Measurements from ENCODE around the gene ATP2B1. TPM values are rescaled to one million over a fixed set of nuclear protein-coding genes. Genes with fewer than 3 reads are reported as not detected.

ATP2B1 gene
- total and polyA plus RNA-seq, 7 experiments from 2014 or later, result 11.0 to 101 (median 43.3) TPM

DNA sequence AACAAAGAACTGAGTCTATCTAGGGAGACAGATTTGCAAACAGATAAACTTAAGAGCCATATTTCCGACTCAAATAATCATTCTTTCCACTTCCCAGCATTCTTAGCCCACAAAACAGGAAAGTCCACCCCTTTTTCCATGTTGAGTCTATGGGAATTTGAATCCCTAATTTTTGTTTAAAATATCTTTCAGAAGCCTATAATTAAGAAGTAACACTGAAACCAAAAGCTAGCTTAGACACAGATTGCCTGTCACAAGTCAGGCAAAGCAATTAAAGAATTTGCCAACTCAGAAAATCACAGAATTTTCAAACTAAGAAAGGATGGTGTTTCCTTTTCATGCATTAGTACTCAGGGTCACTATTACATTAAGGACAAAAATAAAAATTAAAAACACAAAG, 17.0 kb downstream of the ATP2B1 start:
- no peak overlapping the region for H3K27ac Mint-ChIP-seq
- no peaks in the 10 kb centered on the region for H3K27me3 ChIP-seq (ENCODE audit: control insufficient read depth in 2 of 2, insufficient read depth in 2 of 2, low read length in 2 of 2)
- ChIA-PET CTCF (no interaction called here), POLR2A (no interaction called here)
- H3K9me3 Mint-ChIP-seq, result no peaks in the 10 kb centered on the region
- no peak for DNase-seq
- no peaks in the 10 kb centered on the region for H3K36me3 ChIP-seq (ENCODE audit: control insufficient read depth in 2 of 3, insufficient read depth in 3 of 3, low read length in 3 of 3)
- H3K4me3 Mint-ChIP-seq, result peak overlapping the region in 1 of 10 donors; percentile 50
- no peaks in the 10 kb centered on the region for H3K9me3 ChIP-seq (ENCODE audit: control insufficient read depth in 2 of 3, low read length in 3 of 3)
- peaks cover 0 to 4% (median 0%) of the 10 kb centered on the region in 5 donors for H3K36me3 Mint-ChIP-seq
- peaks cover 4 to 79% (median 73%) of the 10 kb centered on the region in 7 donors for H3K4me1 Mint-ChIP-seq
- no peak overlapping the region for H3K27ac ChIP-seq (ENCODE audit: low read depth, low read length)
- no peaks in the 10 kb centered on the region for H3K27me3 Mint-ChIP-seq
- peaks cover 6 to 19% of the 10 kb centered on the region in 2 donors for H3K4me1 ChIP-seq (ENCODE audit: control insufficient read depth in 2 of 2, insufficient read depth in 2 of 2, low read length in 2 of 2)
- no peak overlapping the region for H3K4me3 ChIP-seq (ENCODE audit: low read length)
- no peak for ATAC-seq
- intact Hi-C loops (cut with micrococcal nuclease), result loop anchor here in 1 of 2 donors (2.0 kb wide), 2 partner anchors 13 to 15 kb away; no protein-coding TSS in a partner anchor

DNA sequence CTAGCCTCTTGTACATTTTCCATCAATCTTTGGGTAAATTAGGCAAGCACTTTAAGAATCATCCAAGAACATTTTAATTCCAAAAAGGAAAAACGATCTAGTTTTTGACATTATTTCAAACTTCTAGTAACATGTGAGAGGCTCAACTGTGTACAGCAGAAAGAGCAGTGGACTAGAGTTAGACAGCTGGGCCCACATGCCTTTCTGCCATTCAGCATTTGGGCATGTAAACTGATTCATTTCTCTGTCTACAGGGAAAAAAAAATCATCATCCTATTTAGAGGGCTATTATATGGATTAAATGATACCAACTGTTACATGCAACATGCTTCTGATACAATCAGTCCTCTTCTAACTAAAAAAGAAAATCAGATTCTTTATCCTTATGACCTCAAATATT, 17.7 kb downstream of the ATP2B1 start:
- Histone ChIP-seq H3K36me3 (ENCODE audit: control insufficient read depth in 2 of 3, insufficient read depth in 3 of 3, low read length in 3 of 3) (no peaks in the 10 kb centered on the region), H3K27me3 (ENCODE audit: control insufficient read depth in 2 of 2, insufficient read depth in 2 of 2, low read length in 2 of 2) (no peaks in the 10 kb centered on the region), H3K4me1 (ENCODE audit: control insufficient read depth in 2 of 2, insufficient read depth in 2 of 2, low read length in 2 of 2) (peaks cover 6 to 12% of the 10 kb centered on the region in 2 donors), H3K4me3 (ENCODE audit: low read length) (no peak overlapping the region), H3K27ac (ENCODE audit: low read depth, low read length) (no peak overlapping the region), H3K9me3 (ENCODE audit: control insufficient read depth in 2 of 3, low read length in 3 of 3) (no peaks in the 10 kb centered on the region)
- intact Hi-C loops (cut with micrococcal nuclease), result loop anchor here in 1 of 2 donors (2.0 kb wide), 2 partner anchors 14 kb away; no protein-coding TSS in a partner anchor
- Mint-ChIP-seq H3K9me3 (peaks cover 0 to 2% (median 0%) of the 10 kb centered on the region in 11 donors), H3K27ac (peak overlapping the region in 1 of 9 donors; percentile 55), H3K36me3 (peaks cover 0 to 8% (median 0%) of the 10 kb centered on the region in 5 donors), H3K4me3 (no peak overlapping the region), H3K4me1 (peaks cover 2 to 79% (median 70%) of the 10 kb centered on the region in 7 donors), H3K27me3 (no peaks in the 10 kb centered on the region)
- ChIA-PET POLR2A (no interaction called here), CTCF (no interaction called here)
- DNase-seq, result no peak
- no peak for ATAC-seq

DNA sequence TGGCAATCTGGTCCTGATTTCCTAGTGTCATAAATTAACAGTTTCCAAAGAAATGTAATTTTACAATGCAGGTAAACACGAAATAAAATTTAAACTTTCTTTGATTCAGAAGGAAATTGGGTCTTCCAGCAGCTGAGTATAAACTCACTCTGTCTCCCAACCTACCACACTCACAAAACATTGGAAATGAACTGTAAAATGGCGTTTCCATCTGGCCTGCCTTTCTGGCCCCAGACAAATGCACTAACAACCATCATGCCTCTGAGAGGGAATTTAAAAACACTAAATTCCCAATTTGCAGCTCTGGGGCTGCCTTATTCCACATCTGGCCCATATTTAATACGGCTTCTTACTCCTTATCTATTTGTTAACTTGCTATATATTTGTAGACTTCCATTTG, 19.3 kb downstream of the ATP2B1 start:
- Mint-ChIP-seq H3K27me3 (no peaks in the 10 kb centered on the region), H3K27ac (peak overlapping the region in 1 of 9 donors; percentile 78), H3K4me1 (peaks cover 0 to 78% (median 76%) of the 10 kb centered on the region in 7 donors), H3K36me3 (peaks cover 0 to 13% (median 8%) of the 10 kb centered on the region in 5 donors), H3K9me3 (peaks cover 0 to 5% (median 0%) of the 10 kb centered on the region in 11 donors), H3K4me3 (peak overlapping the region in 4 of 10 donors; percentile 0 to 47 (median 34))
- ATAC-seq, result no peak
- no peak for DNase-seq
- Histone ChIP-seq H3K4me1 (ENCODE audit: control insufficient read depth in 2 of 2, insufficient read depth in 2 of 2, low read length in 2 of 2) (peaks cover 6 to 12% of the 10 kb centered on the region in 2 donors), H3K36me3 (ENCODE audit: control insufficient read depth in 2 of 3, insufficient read depth in 3 of 3, low read length in 3 of 3) (no peaks in the 10 kb centered on the region), H3K4me3 (ENCODE audit: low read length) (no peak overlapping the region), H3K27ac (ENCODE audit: low read depth, low read length) (no peak overlapping the region), H3K9me3 (ENCODE audit: control insufficient read depth in 2 of 3, low read length in 3 of 3) (no peaks in the 10 kb centered on the region), H3K27me3 (ENCODE audit: control insufficient read depth in 2 of 2, insufficient read depth in 2 of 2, low read length in 2 of 2) (no peaks in the 10 kb centered on the region)
- ChIA-PET POLR2A (no interaction called here), CTCF (no interaction called here)
- intact Hi-C loops (cut with micrococcal nuclease), result no loop called here

GRCh38 chr12:89686311-89686710, 22.3 kb downstream of the ATP2B1 start:
- ATAC-seq (no peak), DNase-seq (no peak)
- Histone ChIP-seq H3K4me1 (ENCODE audit: control insufficient read depth in 2 of 2, insufficient read depth in 2 of 2, low read length in 2 of 2) (peaks cover 6 to 12% of the 10 kb centered on the region in 2 donors), H3K27ac (ENCODE audit: low read depth, low read length) (no peak overlapping the region), H3K9me3 (ENCODE audit: control insufficient read depth in 2 of 3, low read length in 3 of 3) (no peaks in the 10 kb centered on the region), H3K27me3 (ENCODE audit: control insufficient read depth in 2 of 2, insufficient read depth in 2 of 2, low read length in 2 of 2) (no peaks in the 10 kb centered on the region), H3K4me3 (ENCODE audit: low read length) (no peak overlapping the region), H3K36me3 (ENCODE audit: control insufficient read depth in 2 of 3, insufficient read depth in 3 of 3, low read length in 3 of 3) (no peaks in the 10 kb centered on the region)
- H3K36me3 Mint-ChIP-seq, result peaks cover 0 to 35% (median 25%) of the 10 kb centered on the region in 5 donors
- H3K27ac Mint-ChIP-seq, result peak overlapping the region in 2 of 9 donors; percentile 43 to 53
- peaks cover 0 to 24% (median 12%) of the 10 kb centered on the region in 11 donors for H3K9me3 Mint-ChIP-seq
- intact Hi-C loops (cut with micrococcal nuclease), result no loop called here
- no peaks in the 10 kb centered on the region for H3K27me3 Mint-ChIP-seq
- peaks cover 0 to 70% (median 53%) of the 10 kb centered on the region in 7 donors for H3K4me1 Mint-ChIP-seq
- ChIA-PET CTCF (no interaction called here), POLR2A (no interaction called here)
- H3K4me3 Mint-ChIP-seq, result no peak overlapping the region

- peaks cover 6 to 9% of the 10 kb centered on the region in 2 donors for H3K4me1 ChIP-seq (ENCODE audit: control insufficient read depth in 2 of 2, insufficient read depth in 2 of 2, low read length in 2 of 2)
- H3K27ac Mint-ChIP-seq, result peak overlapping the region in 1 of 9 donors; percentile 15
- ATAC-seq (peak; percentile 4), DNase-seq (no peak)
- no peak overlapping the region for H3K4me3 Mint-ChIP-seq
- ChIA-PET CTCF (no interaction called here), POLR2A (interaction anchor here (0.6 kb wide), 1 partner anchor 616 kb away, joined by 3 read pairs; no protein-coding TSS in a partner anchor)
- H3K9me3 Mint-ChIP-seq, result peaks cover 0 to 32% (median 18%) of the 10 kb centered on the region in 11 donors
- peaks cover 0 to 4% (median 0%) of the 10 kb centered on the region in 3 experiments for H3K9me3 ChIP-seq (ENCODE audit: control insufficient read depth in 2 of 3, low read length in 3 of 3)
- H3K36me3 ChIP-seq (ENCODE audit: control insufficient read depth in 2 of 3, insufficient read depth in 3 of 3, low read length in 3 of 3), result no peaks in the 10 kb centered on the region
- no peak overlapping the region for H3K27ac ChIP-seq (ENCODE audit: low read depth, low read length)
- H3K36me3 Mint-ChIP-seq, result peaks cover 5 to 42% (median 32%) of the 10 kb centered on the region in 5 donors
- peaks cover 0 to 66% (median 45%) of the 10 kb centered on the region in 7 donors for H3K4me1 Mint-ChIP-seq
- intact Hi-C loops (cut with micrococcal nuclease), result no loop called here
- H3K27me3 ChIP-seq (ENCODE audit: control insufficient read depth in 2 of 2, insufficient read depth in 2 of 2, low read length in 2 of 2), result no peaks in the 10 kb centered on the region
- no peak overlapping the region for H3K4me3 ChIP-seq (ENCODE audit: low read length)
- no peaks in the 10 kb centered on the region for H3K27me3 Mint-ChIP-seq
These were observed 23.2 kb downstream of the ATP2B1 start for GRCh38 chr12:89685363-89685972.

- H3K27ac ChIP-seq (ENCODE audit: low read depth, low read length), result no peak overlapping the region
- peaks cover 0 to 5% (median 0%) of the 10 kb centered on the region in 3 experiments for H3K9me3 ChIP-seq (ENCODE audit: control insufficient read depth in 2 of 3, low read length in 3 of 3)
- no peak overlapping the region for H3K4me3 ChIP-seq (ENCODE audit: low read length)
- H3K4me3 Mint-ChIP-seq, result no peak overlapping the region
- ChIA-PET POLR2A (interaction anchor here (0.8 to 0.9 kb wide), 2 partner anchors 180 to 304 kb away, joined by 3 to 4 read pairs; no protein-coding TSS in a partner anchor), CTCF (no interaction called here)
- ATAC-seq (peak; percentile 8), DNase-seq (no peak)
- H3K27me3 Mint-ChIP-seq, result no peaks in the 10 kb centered on the region
- intact Hi-C loops (cut with micrococcal nuclease), result no loop called here
- peaks cover 0 to 65% (median 42%) of the 10 kb centered on the region in 7 donors for H3K4me1 Mint-ChIP-seq
- peaks cover under 1 to 4% of the 10 kb centered on the region in 2 donors for H3K4me1 ChIP-seq (ENCODE audit: control insufficient read depth in 2 of 2, insufficient read depth in 2 of 2, low read length in 2 of 2)
- H3K9me3 Mint-ChIP-seq, result peaks cover 0 to 44% (median 26%) of the 10 kb centered on the region in 11 donors
- H3K27ac Mint-ChIP-seq, result peak overlapping the region in 1 of 9 donors; percentile 1
- H3K36me3 ChIP-seq (ENCODE audit: control insufficient read depth in 2 of 3, insufficient read depth in 3 of 3, low read length in 3 of 3), result no peaks in the 10 kb centered on the region
- no peaks in the 10 kb centered on the region for H3K27me3 ChIP-seq (ENCODE audit: control insufficient read depth in 2 of 2, insufficient read depth in 2 of 2, low read length in 2 of 2)
- peaks cover 11 to 52% (median 34%) of the 10 kb centered on the region in 5 donors for H3K36me3 Mint-ChIP-seq
These were observed 24.5 kb downstream of the ATP2B1 start for GRCh38 chr12:89684136-89684535.
